ENCODE measurements around the gene RASA3.
"Not testable (repeated sequence)": the region's sequence is repeated elsewhere in the genome, so short reads cannot be mapped to it uniquely, and the experiment has no call there.

Gene RASA3

DNA sequence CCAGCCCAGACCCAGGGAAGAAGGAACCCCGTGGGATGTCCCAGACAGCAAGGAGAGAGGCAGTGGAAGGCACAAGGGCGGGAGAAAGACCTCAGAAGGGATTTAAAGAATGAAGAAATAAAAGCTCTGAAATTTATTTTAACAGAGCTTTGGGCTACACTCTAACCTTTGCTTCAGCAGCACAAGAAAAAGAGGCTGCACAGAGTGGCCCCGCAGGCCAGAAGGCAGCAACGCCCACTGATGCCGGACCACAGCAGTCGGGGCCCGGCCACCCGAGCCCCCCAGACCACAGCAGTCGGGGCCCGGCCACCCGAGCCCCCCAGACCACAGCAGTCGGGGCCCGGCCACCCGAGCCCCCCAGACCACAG lies 33.8 kb downstream of the RASA3 start:
- not testable (repeated sequence) for DNase-seq

DNA sequence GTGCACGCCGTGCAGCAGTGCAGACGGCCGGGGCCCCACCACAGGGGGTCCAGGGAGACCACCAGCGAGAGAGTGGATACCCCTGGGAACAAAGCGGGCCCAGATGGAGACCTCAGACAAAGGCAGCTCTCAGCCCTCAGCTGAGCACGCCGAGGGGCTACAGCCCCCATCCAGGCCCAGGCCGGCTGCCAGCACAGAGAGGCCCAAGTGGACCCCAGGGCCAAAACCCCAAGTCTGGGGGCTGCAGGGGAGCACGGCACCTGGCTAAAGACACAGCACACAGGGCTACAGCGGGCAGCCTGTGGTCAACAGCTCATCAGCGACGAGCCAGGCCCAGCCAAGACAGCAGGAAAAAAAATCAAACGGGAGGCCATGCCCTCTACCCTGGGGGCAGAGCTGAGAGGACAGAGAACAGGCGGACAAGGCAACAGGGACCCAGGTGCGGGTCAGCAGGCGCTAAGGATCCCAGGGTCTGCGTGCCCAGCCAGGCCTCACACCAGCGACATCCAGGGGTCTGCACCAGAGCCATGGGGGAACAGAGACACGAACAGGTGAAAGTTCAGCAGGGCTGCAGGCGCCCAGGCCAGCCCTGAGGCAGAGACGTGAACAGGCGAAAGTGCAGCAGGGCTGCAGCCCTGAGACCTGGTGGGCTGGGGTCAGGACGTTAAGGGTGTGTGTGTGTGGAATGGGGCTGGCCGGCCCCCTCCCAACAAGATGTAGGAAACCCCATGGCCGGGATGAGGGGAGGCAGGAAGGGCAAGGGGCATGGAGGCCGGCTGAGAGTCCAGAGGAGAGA lies 34.3 kb downstream of the RASA3 start:
- no peak for DNase-seq

DNA sequence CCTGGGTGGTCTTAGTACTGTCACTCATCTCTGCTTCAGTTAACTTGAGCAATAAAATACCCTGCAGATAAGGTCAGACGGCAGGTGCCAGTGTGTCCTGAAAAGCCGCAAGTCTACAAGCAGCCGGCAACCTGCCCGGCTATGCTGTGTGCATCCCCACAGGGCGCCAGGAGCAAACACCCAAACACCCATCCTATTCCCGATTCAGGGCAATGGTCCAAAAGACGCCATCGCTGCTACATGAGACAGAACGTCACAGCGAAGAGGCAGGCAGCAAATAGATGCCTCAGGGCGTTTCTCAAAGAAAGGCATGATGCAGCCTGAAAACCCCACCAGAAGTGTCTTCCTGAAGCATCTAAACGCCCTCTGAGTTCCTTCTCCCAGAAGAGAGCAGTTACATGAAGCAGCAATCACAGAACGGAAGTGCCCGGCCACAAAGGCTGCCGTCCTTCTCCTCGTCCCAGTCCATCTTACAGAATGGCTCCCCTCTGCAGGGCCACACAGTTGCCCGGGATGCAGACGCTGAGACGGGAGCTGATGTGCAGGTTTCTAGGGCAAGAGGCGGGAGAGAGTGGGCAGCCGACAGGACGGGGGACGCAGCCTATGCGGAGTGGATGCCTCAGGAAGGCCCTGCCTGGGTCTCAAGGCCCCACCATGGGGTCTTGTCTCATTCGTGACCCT lies 35.1 kb downstream of the RASA3 start:
- DNase-seq = no peak

DNA sequence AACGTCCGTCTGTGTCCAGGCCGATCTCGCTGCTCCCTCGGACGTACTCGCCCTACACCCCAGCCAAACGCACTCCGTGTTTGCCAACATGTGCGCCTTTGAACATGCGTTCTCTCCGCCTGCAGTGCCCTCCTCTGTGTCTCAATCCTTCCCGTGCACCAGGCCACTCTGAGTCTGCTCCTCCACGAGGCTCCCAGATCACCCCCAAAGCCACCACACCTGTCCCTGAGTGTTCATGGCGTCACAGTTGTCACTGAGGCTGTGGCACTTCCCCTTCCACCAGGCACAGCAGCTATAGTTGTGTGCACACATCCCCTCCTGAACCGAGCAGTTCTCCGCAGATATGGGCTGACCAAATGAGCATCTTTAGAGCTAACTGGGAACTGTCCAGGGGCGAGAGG lies 35.6 kb downstream of the RASA3 start:
- DNase-seq = no peak

GRCh38 chr13:114096031-114096485 lies 36.4 kb downstream of the RASA3 start:
- no peak for DNase-seq

DNA sequence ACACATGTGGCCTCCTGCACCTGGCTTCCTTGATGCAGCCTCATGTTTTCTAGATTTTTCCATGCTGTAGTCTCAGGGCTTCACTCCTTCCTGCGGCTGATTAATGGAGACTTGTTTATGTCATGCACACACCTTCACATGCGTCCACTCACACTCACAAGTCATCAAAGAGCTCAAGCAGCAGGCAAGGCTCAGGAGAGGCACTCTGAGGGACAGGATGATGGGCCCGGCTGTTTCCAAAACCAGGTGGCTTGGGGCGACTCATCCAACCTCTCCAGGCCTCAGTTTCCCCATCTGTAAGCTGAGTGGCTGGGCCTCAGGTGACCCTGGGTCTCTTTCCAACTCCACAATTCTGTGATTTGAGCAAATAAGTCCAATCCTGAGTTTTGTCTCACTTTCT lies 36.9 kb downstream of the RASA3 start:
- no peak for DNase-seq

DNA sequence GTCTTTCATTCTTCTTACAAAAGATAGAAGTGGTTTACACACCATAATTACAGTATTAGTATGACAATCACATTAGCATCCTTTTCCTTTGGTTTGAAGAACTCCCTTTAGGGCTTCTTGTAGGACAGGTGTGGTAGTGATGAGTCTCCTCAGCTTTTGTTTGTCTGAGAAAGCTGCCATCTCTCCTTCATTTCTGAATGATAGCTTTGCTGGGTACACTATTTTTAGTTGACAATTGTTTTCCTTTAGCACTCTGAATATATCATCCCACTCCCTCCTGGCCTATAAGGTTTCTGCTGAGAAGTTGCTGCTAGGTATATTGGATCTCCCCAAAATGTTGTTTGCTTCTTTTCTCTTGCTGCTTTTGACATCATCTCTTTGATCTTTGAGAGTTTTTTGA lies 39.3 kb downstream of the RASA3 start:
- no peak for DNase-seq

DNA sequence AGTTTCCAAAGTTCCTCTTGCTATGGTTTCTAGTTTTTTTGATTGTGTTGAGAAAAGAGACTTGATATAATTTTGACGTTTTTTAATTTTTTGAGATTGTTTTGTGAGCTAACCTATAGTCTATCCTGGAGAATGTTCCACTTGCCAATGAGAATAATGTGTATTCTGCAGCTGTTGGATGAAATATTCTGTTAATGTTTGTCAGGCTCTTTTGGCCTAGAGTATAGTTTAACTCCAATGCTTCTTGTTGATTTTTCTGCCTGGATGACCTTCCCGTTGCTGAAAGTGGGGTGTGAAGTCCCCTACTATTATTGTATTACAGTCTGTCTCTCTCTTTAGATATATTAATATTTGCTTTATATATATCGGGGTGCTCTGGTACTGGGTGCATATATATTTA lies 40.0 kb downstream of the RASA3 start:
- DNase-seq = no peak

- DNase-seq = no peak
Observed at GRCh38 chr13:114090476-114090875, 41.9 kb downstream of the RASA3 start.

DNA sequence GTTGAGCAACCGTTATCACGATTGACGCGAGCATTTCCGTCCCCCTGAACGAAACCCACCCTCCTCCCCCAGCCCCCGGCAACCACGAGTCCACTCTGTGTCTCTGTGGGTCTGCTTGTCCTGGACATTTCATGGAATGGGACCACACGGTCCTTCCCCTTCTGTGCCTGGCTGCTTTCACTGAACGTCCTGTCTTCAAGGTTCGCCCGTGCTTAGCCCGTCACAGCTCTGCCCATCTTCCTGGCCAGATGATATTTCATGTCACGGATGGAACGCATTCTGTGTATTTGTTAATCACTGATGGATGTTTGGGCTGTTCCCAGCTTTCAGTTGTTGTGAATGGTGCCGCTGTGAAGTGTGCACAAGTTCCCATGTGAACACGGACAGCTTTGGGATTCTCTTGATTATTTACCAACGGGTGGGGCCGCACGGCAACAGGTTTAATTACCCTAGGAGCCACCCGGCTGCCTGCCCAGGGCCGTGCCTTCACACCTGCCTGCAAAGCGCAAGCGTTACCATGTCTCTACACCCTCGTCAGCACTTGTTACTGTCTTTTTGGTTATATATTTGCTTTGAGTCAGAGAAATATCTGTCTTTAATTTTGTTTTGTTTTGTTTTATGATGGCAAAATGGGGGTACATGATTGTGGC lies 42.5 kb downstream of the RASA3 start:
- peak; percentile 66 for DNase-seq

DNA sequence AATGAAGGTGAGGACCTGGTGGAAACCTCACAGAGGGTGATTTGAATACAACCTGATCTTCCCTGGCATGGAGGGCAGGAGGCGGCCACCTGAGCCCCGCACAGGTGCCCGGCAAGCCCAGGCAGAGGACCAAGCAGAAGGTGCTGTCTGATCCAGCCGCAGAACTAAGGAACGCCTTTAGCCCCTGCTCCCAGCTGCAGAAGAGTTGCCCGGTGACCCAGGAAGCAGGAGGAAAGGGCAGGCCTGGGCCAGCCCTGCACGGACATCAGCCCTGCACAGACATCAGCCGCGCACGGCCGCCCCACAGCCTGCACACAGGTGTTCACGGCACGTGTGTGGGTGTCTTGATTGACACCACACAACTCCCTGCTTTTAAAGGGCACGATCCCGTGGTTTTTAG lies 43.1 kb downstream of the RASA3 start:
- DNase-seq = no peak

DNA sequence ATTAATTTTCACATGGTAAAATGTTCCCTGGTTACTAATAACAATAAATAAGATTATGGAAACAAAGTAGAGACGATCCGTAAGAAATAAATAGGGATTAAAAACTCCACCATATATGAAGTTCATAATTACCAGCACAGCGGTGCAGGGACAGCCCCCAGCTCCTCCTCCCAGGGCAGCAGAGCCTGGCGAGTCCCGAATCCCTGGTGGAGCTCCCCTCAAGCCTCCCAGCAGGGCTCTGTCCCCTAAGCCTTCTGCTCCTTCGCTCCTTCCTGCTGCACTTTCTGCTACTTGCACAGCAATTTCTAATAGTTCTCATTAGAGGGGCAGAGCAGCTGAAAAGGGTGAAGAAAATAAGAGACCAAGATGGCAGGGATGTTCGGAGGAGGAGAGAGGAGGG lies 43.6 kb downstream of the RASA3 start:
- DNase-seq = no peak

DNA sequence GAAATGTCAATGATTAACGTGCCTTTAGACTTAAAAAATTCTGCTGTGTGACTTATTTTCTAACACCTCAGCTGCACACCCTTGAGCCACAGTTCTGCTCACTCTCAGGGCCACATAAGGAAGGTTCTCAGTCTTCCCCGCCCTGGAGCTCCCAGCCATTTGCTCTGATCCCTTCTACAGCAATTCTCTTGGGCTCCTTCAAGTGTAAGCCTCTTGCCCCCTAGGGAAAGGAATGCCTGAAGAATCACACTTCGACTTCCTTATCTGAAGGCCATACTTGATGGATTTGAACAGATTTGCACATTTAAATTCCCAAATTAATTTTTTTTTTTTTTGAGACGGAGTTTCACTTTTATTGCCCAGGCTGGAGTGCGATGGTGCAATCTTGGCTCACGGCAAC lies 44.2 kb downstream of the RASA3 start:
- no peak for DNase-seq

- no peak for DNase-seq
Observed at GRCh38 chr13:114087430-114087829, 45.0 kb downstream of the RASA3 start.

GRCh38 chr13:114082849-114083645 lies 49.4 kb downstream of the RASA3 start:
- no peak for DNase-seq

DNA sequence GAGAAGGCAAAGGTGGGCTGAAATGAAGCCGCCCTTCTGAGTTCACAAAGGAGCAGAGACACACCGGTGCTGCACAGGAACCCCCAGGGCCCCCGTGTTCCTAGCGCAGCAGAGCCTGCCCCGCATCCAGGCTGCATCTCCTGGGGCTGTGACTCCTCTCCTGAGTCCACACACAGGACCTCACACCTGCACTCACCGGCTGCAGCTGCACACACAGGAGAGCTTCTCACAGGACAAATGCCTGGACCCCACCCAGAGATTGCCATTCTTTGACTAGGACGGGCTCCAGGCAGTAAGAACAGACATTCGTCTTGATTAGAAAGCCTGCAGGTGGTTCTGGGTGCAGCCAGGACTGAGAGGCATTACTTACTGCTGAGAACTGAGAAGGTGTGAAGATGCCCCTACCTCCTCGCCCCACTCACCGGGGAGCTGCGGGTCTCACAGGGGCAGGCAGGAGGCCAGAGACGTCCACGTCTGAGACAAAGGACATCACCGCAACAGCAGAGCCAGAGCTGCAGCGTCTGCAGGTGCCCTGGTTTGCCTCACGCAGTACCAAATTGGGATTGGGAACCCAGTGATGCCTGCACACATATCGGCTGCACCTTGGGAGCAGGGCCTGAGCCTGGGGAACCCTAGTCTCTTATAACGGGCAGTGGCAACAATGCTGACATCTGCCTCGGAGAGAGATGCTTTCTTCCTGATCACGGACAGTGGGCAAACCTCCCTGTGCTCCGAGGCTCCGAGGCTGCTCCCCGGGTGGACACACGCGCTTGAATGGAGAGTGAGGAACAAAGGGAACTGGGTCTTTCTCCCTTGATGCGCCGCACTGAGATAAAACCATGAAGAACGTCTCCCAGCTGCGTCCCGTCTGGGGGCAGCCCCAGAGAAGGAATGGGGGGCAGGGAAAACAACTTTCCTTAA lies 50.4 kb downstream of the RASA3 start:
- DNase-seq = no peak

- no peak for DNase-seq
Observed at GRCh38 chr13:114080739-114081561, 51.5 kb downstream of the RASA3 start.

GRCh38 chr13:114079601-114080536 lies 52.6 kb downstream of the RASA3 start:
- DNase-seq = no peak

DNA sequence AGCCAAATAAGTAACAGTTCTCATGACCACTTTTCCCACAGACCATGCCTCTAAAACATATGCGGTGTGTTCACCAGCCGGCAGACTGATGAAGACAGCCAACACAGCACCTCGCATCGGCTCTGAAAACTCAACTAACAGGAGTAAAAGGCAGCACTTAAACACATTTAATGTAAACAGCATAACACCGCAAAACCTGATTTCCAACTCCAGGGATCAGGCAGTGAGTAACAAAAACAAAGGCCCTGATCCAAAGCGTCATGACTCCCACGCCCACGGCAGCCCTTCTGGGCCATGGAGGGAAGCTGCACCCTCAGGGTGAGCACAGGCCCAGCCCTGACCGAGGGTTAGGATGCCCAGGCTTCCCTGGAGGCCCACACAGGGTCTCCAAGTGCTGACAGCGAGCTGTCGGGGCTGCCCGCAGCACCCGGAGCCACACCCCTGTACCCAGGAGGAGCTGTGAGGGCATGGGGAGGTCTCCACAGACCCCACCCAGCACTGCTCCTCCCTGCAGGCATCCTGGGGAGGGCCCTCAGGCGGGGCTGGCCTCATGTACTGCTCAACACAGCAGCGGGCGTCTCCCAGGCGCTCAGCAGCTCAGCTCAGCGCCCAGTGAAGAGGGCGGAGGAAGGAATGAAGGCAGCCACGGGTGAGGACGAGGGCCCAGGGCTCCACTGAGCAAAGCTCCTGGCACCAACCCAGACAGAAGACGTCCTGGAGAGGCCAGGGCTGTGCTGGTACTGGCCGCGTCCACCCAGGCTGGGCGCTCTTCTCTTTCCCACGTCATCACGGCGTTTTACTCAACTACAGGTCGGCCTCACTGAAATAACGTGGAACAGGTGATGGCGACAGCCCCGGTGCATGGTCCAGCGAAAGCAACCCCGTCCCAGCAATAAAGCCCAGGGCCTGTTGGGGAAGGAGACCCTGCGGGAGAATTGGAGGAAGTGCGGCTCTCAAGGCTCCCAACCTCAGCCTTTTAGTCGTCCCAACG lies 53.7 kb downstream of the RASA3 start:
- DNase-seq = no peak

Measured in NCI-H774 (cell line).